GM12801 (cell line): ENCODE results near the gene TCF25.

Experiments
- TF ChIP-seq, protein P1 (sequence below): IDR thresholded peaks from one replicate; pipeline ENCODE4 v1.5.1; 2011; ENCODE audit warnings: control low read depth; ENCODE audit not compliant: insufficient read length; ENCODE audit errors: extremely low read depth

TCF25 gene

DNA sequence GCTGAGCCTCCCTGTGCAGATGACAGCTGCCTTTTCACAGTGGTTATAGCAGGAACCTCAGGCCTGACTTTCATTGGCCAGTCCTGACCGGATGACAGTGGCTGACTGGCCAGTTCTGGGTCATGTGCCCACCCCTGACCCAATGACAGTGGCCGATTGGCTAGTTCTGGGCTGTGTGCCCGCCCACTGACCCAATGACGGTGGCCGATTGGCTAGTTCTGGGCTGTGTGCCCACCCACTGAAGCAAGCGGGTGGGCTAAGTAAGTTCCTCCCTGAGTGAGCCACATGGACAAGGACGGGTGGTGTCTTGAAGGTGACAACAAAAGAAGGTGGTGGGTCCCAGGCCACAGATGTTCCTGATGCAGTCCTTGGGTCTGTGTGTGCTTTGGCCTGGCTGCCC is 84.7 kb downstream of the TCF25 start:
- TF ChIP-seq, protein P1, sequence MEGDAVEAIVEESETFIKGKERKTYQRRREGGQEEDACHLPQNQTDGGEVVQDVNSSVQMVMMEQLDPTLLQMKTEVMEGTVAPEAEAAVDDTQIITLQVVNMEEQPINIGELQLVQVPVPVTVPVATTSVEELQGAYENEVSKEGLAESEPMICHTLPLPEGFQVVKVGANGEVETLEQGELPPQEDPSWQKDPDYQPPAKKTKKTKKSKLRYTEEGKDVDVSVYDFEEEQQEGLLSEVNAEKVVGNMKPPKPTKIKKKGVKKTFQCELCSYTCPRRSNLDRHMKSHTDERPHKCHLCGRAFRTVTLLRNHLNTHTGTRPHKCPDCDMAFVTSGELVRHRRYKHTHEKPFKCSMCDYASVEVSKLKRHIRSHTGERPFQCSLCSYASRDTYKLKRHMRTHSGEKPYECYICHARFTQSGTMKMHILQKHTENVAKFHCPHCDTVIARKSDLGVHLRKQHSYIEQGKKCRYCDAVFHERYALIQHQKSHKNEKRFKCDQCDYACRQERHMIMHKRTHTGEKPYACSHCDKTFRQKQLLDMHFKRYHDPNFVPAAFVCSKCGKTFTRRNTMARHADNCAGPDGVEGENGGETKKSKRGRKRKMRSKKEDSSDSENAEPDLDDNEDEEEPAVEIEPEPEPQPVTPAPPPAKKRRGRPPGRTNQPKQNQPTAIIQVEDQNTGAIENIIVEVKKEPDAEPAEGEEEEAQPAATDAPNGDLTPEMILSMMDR = no peak

DNA sequence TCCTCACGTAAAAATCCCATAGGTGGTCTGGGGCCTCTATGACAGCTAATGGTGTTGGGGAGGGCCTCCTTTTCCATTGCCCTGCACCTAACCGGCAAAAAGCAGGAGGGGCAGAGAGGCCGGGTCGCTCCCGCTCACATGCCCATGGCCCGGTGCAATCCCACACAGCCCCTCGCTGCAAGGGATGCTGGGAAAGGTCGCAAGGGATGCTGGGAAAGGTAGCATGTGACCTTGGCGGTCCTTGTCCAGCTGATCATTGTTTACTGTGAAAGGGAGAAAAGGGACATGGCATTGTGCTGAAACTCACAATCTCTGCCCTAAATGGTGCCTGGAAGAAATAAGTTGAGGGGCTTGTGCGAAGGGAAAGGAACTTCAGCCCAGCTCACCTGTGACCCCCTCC is 85.2 kb downstream of the TCF25 start:
- TF ChIP-seq, protein P1 = no peak

DNA sequence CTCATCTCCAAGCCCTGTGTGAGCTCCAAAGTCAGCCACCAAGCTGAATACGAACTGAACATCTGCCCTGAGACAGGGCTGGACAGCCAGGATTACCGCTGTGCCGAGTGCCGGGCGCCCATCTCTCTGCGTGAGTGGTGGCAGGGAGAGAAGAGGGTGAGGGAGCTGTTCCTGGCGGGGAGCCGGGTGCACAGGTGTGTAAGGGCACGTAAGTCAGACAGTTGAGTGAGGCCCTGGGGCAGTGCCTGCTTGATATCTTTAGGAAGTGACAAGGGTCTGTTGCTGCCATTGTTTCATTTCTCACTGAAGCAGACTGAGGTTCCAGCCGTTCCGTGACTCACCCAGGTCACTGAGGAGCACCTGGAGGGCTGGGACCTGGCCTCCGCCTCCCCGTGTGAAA is 87.6 kb downstream of the TCF25 start:
- TF ChIP-seq, protein P1 = no peak
